CD4-positive, alpha-beta T cell treated with Interferon alpha-2 for 1 hour (primary cell): ENCODE results near the gene DAD1.
"Not testable (repeated sequence)": the region's sequence is repeated elsewhere in the genome, so short reads cannot be mapped to it uniquely, and the experiment has no call there.

Experiments
- DNase-seq, 2 donors: peaks; one replicate each; pipeline ENCODE4 v3.0.0-alpha.2; 2020 to 2022

Gene DAD1

DNA sequence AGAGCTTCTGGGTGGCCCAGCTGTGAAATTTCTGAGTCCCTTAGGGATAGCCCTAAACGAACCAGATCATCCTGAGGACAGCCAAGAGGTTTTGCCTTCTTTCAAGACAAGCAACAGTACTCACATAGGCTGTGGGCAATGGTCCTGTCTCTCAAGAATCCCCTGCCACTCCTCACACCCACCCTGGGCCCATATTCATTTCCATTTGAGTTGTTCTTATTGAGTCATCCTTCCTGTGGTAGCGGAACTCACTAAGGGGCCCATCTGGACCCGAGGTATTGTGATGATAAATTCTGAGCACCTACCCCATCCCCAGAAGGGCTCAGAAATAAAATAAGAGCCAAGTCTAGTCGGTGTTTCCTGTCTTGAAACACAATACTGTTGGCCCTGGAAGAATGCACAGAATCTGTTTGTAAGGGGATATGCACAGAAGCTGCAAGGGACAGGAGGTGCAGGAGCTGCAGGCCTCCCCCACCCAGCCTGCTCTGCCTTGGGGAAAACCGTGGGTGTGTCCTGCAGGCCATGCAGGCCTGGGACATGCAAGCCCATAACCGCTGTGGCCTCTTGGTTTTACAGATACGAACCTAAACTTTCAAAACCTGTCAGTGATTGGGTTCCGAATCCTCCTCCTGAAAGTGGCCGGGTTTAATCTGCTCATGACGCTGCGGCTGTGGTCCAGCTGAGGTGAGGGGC is 38.9 kb downstream of the DAD1 start:
- DNase-seq, result peak in 1 of 2 donors; percentile 72

DNA sequence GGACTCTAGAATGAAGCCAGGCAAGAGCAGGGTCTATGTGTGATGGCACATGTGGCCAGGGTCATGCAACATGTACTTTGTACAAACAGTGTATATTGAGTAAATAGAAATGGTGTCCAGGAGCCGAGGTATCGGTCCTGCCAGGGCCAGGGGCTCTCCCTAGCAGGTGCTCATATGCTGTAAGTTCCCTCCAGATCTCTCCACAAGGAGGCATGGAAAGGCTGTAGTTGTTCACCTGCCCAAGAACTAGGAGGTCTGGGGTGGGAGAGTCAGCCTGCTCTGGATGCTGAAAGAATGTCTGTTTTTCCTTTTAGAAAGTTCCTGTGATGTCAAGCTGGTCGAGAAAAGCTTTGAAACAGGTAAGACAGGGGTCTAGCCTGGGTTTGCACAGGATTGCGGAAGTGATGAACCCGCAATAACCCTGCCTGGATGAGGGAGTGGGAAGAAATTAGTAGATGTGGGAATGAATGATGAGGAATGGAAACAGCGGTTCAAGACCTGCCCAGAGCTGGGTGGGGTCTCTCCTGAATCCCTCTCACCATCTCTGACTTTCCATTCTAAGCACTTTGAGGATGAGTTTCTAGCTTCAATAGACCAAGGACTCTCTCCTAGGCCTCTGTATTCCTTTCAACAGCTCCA is 39.6 kb downstream of the DAD1 start:
- DNase-seq, result no peak

DNA sequence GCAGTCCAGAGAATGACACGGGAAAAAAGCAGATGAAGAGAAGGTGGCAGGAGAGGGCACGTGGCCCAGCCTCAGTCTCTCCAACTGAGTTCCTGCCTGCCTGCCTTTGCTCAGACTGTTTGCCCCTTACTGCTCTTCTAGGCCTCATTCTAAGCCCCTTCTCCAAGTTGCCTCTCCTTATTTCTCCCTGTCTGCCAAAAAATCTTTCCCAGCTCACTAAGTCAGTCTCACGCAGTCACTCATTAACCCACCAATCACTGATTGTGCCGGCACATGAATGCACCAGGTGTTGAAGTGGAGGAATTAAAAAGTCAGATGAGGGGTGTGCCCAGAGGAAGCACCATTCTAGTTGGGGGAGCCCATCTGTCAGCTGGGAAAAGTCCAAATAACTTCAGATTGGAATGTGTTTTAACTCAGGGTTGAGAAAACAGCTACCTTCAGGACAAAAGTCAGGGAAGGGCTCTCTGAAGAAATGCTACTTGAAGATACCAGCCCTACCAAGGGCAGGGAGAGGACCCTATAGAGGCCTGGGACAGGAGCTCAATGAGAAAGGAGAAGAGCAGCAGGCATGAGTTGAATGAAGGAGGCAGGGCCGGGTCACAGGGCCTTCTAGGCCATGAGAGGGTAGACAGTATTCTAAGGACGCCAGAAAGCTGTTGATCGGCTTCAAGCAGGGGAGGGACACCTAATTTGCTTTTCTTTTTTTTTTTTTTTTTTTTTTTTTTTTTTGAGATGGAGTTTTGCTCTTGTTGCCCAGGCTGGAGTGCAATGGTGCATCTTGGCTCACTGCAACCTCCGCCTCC is 40.9 kb downstream of the DAD1 start:
- no peak for DNase-seq

DNA sequence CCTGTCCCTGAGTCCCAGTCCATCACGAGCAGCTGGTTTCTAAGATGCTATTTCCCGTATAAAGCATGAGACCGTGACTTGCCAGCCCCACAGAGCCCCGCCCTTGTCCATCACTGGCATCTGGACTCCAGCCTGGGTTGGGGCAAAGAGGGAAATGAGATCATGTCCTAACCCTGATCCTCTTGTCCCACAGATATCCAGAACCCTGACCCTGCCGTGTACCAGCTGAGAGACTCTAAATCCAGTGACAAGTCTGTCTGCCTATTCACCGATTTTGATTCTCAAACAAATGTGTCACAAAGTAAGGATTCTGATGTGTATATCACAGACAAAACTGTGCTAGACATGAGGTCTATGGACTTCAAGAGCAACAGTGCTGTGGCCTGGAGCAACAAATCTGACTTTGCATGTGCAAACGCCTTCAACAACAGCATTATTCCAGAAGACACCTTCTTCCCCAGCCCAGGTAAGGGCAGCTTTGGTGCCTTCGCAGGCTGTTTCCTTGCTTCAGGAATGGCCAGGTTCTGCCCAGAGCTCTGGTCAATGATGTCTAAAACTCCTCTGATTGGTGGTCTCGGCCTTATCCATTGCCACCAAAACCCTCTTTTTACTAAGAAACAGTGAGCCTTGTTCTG is 41.6 kb downstream of the DAD1 start:
- no peak for DNase-seq

DNA sequence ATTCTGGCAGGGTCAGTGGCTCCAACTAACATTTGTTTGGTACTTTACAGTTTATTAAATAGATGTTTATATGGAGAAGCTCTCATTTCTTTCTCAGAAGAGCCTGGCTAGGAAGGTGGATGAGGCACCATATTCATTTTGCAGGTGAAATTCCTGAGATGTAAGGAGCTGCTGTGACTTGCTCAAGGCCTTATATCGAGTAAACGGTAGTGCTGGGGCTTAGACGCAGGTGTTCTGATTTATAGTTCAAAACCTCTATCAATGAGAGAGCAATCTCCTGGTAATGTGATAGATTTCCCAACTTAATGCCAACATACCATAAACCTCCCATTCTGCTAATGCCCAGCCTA is 42.3 kb downstream of the DAD1 start:
- no peak for DNase-seq

DNA sequence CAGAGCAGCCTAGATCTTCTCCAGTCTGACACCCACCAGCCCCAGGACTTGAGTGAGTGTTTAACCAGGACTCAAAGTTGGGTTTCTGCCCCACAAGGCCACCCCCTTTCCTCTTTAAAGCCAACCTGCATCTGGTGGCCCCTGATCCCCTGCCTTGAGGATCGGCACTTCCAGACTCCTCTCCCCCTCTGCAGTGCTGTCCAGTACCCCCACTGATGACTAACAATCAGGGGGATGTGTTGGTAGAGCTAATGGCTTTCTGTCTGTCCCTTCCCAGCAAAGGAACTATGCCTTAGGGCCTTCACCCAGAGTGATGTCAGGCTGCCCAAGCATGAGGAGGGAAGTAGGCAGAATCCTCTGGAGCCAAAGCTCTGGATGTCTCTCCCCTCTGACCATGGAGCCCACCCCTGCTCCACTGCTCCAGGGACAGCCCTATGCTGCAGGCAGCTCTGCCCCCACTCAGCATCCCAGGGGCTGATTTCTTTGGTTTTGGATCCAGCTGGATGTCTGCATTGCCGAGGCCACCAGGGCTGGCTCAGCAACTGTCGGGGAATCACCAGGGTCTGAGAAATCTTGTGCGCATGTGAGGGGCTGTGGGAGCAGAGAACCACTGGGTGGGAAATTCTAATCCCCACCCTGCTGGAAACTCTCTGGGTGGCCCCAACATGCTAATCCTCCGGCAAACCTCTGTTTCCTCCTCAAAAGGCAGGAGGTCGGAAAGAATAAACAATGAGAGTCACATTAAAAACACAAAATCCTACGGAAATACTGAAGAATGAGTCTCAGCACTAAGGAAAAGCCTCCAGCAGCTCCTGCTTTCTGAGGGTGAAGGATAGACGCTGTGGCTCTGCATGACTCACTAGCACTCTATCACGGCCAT is 42.9 kb downstream of the DAD1 start:
- DNase-seq, result peak in 1 of 2 donors; percentile 54

DNA sequence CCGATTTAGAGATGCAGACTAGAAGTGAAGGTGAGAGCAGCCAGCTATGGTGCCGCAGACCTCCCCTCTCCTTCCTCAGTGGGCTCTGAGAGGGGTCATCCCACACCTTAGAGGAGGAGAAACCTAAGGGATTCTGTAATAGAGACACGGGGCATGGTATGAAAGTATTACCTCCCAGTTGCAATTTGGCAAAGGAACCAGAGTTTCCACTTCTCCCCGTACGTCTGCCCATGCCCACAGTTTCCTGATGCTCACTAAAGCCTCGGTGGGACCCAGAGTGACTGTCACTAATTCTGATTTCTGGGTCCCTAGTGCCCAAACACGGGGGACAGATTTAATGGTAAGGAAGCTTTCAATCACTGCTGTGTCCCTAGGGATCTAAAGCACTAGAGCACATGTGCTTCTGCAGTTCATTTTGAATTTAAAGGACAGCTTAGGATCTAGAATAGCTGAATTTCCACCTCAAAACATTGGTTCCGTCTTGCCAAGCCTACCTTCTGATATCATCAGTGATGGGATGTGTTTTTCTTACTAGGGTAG is 44.1 kb downstream of the DAD1 start:
- no peak for DNase-seq

DNA sequence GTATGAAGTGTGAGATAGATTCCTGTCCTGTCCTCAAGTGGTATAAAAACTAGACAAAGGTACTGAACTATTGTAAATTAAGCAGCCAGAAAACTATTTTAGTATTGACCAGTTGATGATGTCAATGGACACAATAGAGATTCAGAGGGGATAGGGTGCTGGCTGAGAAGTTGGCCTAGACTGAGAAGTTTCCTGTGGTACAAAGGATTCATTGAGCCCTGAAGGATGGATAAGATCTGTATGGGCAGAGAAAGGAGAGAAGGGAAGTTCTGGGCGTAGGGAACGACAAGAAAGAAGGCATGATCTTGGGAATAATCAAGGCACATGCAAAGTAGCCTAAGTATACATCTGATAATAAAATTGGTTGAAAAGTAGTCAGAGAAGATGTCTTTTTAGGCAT is 44.6 kb downstream of the DAD1 start:
- no peak for DNase-seq

DNA sequence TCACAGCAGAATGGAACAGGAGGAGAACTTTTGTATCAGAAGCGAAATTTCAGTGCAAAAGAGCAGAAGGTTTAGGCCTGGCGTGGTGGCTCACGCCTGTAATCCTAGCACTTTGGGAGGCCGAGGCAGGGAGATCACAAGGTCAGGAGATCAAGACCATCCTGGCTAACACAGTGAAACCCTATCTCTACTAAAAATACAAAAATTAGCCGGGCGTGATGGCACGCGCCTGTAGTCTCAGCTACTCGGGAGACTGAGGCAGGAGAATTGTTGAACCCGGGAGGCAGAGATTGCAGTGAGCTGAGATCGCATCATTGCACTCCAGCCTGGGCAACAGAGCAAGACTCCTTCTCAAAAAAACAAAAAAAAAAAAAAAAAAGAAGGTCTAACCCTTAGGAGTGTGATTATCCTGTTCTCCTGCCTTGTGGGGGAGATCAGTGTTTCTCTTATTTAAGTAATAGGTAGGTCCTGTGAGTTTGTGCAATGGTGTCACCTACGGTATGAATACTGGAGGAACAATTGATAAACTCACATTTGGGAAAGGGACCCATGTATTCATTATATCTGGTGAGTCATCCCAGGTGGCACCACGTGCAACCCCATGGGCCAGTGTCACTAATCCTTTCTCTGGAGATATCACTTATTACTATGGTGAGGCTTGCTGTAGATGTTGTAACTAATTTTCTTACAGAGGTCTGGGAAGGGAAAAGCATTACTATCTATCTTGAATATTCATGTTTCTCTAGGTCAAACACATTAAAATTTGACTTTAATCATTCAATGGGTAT is 45.3 kb downstream of the DAD1 start:
- not testable (repeated sequence) for DNase-seq

DNA sequence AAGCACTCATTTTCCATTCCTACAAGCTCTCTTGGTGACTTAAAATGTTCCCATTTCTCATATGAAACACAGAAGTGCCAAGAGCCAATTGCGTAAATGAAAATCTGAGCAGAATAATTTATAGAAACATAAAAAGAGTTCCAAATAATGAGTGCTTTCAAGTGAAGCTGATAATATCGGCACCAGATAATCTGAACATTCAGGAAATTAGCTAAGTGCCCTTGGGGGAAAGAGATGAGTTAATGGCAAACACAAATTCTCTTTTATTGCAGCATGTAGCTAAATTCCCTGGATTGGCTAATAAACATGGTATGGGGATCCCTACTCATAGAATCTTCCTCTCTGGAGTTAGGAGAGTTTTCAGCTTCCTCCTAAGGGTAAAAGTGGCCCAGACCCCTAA is 46.7 kb downstream of the DAD1 start:
- no peak for DNase-seq

DNA sequence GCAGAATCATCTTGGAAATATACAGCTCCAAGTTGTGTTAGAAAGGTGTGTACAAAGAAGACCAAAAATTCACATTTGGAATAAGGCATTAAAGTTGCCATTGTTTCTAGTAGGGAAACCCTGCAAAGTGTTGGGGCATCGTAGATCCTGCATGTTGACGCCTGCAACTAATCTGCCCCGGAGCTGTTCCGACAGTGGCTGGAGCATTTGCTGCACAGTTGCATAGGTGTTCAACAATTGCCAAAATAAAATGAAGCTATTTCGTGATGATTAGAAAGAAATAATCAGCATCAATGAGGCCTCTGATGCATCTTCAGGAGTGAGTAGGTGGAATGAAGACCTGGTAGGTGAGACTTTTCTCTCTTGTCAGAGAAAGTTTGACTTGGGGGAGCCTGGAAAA is 47.3 kb downstream of the DAD1 start:
- DNase-seq, result no peak

DNA sequence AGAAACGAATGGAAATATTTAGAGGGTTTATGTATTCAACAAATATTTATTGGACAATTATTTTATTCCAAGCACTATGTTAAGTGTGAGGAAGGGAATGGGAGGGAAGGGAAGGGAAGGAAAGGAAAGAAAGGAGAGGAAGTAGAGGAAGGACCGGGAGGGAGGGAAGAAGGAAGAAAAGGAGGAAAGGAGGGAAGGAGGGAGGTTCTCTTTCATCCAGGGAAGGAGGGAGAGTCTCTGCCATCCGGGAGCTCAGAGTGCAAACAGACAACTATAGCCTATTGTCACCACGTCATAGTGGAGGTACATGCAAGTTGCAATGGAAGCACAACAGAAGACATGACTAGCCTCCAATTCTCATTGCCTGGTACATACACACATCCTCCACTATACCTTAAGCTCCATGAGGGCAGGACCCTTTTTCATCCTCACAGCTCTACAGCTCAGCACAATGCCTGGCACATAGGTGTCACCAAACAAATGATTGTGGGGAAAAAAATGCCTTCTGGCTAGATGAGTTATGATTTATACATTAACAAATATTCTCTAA is 48.1 kb downstream of the DAD1 start:
- no peak for DNase-seq

DNA sequence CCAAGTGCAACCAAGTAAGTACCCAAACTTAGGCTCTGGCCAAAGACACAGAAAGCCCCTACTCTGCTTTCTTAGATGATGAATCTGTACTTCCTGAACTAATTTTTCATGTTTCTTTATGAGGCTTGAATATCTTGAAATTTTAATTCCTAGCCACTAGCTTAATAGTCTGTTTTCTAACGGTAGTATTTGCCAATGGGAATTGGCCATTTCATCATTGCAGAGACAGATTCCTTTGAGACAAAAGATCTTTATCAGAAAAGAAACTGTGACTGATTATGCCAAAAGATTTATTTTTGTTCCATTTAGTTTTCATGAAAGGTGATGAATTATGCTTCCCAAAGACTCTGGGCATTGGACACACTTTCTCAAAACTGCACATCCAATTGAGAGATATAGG is 48.7 kb downstream of the DAD1 start:
- DNase-seq, result no peak

DNA sequence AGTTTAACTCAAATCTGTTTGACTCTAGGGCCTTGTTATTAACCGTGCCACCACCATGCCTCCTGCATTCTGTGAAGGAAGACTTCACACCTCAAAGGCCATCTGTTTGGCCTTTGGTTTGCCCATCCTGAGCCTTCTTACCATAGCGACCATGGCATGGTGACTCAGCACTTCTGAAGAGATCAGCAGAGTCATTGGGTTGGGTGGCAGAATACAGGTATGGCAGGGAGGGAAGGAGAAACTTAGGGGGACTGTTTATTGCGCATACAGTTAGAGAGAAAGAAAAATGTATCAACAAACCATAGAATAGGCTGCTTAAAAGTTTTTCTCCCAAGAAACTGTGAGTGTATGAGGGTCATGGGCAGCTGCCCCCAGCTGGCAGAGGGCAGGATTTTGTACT is 49.2 kb downstream of the DAD1 start:
- peak in 1 of 2 donors; percentile 61 for DNase-seq

DNA sequence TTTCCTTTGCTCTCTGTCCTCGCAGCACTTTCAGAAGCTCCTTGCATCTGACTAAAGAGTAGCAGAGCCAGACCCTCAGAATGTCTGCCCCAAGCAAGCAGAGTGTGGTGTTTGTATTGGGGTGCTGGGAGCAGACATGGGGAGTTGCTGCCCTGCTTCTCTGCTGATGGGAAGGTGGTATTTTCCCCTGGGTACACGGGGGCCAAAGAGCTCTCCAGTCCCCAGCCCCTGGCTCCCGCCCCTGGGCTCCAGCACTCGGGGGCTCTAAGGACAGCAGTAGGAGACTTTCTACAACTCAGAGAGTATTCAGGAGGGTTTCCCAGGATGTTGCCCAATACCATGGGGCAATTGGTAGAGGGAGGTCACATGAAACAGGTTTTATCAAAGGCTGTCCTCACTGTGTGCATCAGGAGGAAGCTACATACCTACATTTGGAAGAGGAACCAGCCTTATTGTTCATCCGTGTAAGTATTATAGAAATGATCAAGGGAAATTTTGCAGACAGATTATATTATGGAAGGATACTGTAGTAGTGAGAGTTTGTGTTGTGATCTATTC is 50.3 kb downstream of the DAD1 start:
- DNase-seq, result no peak

DNA sequence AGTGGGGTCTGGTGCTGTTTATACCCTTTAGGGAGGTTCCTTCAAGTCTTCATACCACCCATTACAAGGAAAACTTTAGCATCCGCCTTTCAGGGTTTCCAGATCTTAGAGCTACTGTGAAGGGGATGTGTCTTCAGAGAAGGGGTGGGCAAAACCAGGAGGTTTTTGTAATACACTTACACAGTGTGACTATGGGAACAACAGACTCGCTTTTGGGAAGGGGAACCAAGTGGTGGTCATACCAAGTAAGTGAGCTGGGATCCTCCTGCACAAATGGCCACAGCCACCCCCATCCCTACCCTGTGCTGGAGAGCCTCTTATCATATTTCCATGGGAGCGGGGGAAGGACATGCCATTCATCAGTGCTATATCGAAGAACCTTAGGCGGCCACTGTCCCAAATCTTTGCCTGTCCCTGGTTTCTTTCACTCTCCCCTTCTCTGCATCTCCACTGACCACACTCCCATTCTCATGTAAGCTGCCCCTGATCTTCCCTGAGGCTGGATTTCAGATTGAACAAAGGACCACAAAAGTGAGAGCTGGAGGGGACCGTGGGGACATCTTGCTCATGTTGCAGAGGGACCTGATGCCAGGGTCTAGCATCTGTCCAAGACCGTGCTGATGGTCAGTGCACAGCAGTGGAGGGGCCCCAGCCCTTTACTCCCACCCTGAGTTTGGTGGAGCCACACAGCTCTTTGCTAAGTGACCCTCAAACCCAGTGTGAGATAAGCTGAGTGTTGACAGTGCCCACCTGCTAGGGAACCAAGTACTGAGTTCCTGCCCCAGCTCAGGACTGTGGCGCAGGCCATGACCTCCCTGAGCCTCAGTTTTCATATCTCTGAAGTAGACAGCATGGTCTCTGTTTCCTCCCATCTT is 51.4 kb downstream of the DAD1 start:
- DNase-seq, result peak in 1 of 2 donors; percentile 39

DNA sequence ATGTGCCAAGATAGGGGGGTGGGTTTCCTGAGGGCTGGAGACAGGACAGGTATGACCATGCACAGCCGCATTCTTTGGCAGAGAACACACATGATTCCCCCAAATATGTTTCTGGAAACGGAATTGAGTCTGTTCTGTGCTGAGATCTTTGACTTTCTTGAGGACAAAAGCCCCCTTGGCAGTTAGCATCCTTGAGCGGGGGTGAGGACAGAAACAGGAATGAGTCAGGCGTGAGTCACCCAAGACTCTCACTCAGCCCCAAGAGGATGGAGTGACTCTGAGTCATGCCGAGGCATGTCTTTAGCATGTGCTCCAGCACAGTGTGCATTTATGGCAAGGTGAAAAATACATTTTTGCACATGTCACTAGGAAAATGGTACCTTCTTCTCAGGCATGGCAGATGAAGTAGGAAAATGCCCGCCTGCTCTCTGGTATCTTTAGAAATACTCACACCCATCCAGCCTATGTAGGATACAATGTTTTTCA is 52.1 kb downstream of the DAD1 start:
- peak; percentile 64 to 78 for DNase-seq

DNA sequence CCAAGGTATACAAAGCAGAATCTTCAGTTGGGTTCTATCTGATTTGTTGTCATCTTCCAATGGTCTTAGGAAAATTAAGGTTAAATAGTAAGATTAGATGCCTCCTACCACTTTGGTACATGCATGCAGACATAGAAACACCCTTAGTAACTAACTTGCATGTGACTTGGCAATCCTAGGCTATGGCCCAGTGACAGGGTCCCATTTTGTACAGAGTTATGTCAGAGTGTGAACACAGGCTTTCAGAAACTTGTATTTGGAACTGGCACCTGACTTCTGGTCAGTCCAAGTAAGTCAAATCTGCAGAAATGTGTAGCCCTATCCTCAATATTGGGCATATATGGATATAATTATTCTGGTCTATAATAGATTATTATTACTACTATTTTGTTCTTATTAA is 53.1 kb downstream of the DAD1 start:
- DNase-seq, result no peak

DNA sequence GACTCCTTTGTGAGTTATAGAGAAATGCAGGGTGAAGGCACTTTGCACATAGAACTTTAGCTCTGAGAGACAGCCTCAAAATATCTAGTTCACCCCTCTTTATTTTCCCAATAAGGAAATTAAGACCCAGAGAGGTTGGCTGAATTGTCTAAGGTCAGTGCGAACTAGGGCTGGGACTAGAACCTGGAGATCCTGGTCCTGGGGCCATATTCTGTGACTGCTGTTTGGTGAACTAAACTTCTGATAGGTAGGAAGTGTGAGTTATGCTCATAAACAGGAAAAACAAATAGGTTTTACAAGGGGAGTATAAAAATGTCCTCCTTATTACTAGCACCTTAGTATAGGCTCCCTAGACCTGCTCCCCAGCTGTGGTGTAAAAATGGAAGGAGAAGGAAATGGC is 53.9 kb downstream of the DAD1 start:
- no peak for DNase-seq

DNA sequence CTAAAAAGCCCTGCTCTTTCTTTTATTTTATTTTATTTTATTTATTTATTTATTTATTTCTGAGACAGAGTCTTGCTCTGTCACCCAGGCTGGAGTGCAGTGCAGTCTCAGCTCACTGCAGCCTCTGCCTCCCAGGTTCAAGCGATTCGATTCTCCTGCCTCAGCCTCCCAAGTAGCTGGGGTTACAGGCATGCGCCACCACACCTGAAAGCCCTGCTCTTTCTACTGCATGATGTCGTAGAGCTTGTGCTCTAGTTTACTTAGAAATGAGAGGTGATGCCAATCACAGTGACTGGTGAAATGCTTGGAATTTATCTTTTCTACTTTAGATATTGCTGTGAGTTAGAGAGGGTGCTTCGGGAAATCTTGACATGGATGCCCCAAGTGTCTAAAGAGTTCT is 54.5 kb downstream of the DAD1 start:
- DNase-seq, result no peak
